ENCODE data around the gene DCST1.
A peak's percentile ranks its signal among the peaks of the same experiment; 100 is the strongest.

DCST1 gene

GRCh38 chr1:155086128-155086741 is 52.6 kb downstream of the DCST1 start:
- peak; percentile 74 to 80 for DNase-seq (ENCODE audit: low read depth in 2 of 2)

DNA sequence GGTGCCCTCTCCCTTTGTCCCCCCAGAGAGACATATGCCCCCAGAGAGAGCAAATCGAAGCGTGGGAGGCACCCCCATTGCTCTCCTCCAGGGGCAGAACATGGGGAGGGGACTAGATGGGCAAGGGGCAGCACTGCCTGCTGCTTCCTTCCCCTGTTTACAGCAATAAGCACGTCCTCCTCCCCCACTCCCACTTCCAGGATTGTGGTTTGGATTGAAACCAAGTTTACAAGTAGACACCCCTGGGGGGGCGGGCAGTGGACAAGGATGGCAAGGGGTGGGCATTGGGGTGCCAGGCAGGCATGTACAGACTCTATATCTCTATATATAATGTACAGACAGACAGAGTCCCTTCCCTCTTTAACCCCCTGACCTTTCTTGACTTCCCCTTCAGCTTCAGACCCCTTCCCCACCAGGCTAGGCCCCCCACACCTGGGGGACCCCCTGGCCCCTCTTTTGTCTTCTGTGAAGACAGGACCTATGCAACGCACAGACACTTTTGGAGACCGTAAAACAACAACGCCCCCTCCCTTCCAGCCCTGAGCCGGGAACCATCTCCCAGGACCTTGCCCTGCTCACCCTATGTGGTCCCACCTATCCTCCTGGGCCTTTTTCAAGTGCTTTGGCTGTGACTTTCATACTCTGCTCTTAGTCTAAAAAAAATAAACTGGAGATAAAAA is 53.4 kb downstream of the DCST1 start:
- no peak for DNase-seq (ENCODE audit: low read depth in 2 of 2)

DNA sequence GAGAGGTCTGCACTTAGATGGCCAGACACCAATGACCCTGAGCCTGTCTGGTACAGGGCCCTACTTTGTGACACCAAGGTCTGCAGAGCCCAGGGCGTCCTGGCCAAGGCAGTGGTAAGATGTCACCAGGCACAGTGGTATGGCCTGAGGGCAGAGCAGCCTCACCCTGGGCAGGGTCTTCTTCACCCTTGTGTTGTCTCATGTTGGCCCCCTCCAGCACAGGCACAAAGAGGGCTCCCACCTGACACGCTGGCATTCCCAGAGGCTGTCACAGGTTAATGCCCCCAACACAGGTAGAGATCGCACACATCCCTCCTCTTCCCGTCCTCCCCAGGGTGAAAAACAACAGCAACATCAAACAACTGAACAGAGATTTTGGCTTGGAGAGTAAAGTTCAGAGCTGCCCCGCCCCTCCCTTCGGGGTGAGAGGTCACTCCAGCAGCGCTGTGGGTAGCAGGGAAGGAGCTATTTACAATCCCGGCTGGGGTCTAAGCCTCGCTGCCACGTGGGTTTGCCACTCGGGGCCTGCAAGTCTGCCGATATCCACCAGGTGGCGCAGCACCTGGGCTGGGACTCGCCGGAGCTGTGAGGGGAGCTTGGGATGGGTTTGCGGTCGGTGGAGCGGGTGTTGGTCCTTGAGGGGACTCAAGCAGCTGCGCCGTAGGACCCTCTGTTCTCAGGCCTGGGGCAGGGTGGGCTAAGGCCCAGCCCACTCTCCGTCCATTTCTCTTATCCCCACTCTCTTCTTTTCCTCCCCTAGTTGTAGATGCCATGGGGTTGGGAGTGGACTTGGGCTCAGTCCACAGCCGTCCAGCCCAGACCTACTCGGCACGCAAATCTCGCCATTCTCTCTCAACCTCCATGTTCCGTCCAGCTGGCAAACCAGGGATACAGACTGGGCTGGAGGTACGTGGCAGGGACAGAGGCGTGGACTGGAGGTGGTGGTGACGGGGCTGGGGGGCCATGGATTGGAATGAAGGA is 57.7 kb downstream of the DCST1 start:
- DNase-seq (ENCODE audit: low read depth in 2 of 2) = peak; percentile 69 to 79

- no peak for DNase-seq (ENCODE audit: low read depth in 2 of 2)
Observed at GRCh38 chr1:155092131-155092530, 58.5 kb downstream of the DCST1 start.

- DNase-seq (ENCODE audit: low read depth in 2 of 2) = no peak
Observed at GRCh38 chr1:155092641-155093040, 59.0 kb downstream of the DCST1 start.

- no peak for DNase-seq (ENCODE audit: low read depth in 2 of 2)
Observed at GRCh38 chr1:155093911-155094621, 60.4 kb downstream of the DCST1 start.

DNA sequence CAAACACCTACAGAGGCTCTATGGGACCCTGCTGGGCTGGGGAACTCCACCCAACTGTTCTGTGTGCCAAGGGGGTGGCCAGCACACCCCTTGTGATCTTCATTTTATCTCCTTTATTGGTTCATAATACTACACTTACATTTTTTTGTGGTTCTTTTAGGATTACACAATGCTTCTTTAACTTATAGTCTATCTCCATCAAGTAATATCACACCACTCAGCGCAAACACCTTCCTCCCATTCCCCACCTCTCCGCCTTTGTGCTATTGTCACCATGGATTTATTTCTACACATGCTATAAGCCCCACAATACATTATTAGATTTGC is 61.0 kb downstream of the DCST1 start:
- DNase-seq (ENCODE audit: low read depth in 2 of 2) = no peak

DNA sequence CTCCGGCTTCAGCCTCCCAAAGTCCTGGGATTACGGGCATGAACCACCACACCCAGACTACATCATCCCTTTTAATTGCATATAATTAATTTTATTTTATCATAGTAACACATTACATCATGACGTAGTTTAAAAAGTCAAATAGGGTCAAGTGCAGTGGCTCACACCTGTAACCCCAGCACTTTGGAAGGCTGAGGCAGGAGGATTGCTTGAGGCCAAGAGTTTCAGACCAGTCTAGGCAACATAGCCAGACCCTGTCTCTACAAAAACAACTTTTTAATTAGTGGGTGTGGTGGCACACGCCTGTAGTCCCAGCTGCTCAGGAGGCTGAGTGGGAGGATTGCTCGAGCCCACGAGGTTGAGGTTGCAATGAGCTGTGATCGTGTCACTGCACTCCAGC is 65.7 kb downstream of the DCST1 start:
- DNase-seq (ENCODE audit: low read depth in 2 of 2) = no peak
